Limb (tissue), 2 donors: Measurements from ENCODE around the gene ABCD1.
"Not testable (repeated sequence)": the region's sequence is repeated elsewhere in the genome, so short reads cannot be mapped to it uniquely, and the experiment has no call there.

ENCODE experiments used
- DNase-seq, 2 donors: peaks; one replicate each; pipeline ENCODE4 v3.0.0-alpha.2; 2016; ENCODE audit errors: extremely low spot score in 2 of 2

Gene ABCD1

DNA sequence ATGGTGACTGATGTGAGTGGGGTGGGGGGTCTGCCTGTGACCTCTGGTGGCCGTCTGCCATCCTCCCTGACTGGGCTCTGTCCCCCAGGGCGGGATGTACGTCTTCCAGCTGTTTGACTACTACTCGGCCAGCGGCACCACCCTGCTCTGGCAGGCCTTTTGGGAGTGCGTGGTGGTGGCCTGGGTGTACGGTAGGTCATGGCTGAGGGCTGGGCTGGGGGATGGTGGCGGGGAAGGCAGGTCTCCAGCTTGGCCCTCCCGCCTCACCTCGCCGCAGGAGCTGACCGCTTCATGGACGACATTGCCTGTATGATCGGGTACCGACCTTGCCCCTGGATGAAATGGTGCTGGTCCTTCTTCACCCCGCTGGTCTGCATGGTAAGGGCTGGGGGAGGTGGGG, 30.4 kb upstream of the ABCD1 start:
- DNase-seq = not testable (repeated sequence)

DNA sequence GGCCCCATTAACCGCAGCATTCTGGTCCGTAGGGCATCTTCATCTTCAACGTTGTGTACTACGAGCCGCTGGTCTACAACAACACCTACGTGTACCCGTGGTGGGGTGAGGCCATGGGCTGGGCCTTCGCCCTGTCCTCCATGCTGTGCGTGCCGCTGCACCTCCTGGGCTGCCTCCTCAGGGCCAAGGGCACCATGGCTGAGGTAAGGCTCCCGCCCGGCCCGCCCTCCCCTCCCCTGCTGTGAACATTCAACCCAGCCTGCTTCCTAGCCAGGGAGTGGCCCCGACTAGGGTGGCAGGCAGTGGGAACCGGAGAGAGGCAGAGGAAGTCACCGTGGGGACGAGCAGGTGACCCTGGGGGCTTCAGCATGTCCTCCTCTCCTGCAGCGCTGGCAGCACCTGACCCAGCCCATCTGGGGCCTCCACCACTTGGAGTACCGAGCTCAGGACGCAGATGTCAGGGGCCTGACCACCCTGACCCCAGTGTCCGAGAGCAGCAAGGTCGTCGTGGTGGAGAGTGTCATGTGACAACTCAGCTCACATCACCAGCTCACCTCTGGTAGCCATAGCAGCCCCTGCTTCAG, 29.9 kb upstream of the ABCD1 start:
- DNase-seq = no peak

DNA sequence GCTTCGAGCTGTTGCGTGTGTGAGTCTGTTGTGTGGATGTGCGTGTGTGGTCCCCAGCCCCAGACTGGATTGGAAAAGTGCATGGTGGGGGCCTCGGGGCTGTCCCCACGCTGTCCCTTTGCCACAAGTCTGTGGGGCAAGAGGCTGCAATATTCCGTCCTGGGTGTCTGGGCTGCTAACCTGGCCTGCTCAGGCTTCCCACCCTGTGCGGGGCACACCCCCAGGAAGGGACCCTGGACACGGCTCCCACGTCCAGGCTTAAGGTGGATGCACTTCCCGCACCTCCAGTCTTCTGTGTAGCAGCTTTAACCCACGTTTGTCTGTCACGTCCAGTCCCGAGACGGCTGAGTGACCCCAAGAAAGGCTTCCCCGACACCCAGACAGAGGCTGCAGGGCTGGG, 28.6 kb upstream of the ABCD1 start:
- no peak for DNase-seq

DNA sequence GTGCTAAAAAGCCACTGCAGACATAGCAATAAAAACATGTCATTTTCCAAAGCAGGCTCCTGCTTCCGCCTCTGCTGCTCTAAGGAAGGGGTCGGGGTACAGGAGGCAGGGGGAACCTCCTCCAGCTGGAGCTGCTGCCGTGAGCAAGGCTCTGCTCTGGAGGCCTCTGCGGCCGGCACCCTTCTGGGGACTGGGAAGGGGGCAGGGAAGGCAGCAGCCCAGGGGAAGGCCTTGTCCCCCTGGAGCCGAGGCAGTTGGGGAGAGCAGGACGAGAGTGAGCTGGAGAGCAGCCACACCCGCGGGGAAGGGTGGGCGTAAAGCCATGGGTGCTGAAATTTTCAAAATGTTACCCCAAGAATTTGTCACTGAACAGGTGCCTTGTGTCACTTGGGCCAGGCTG, 28.1 kb upstream of the ABCD1 start:
- not testable (repeated sequence) for DNase-seq

DNA sequence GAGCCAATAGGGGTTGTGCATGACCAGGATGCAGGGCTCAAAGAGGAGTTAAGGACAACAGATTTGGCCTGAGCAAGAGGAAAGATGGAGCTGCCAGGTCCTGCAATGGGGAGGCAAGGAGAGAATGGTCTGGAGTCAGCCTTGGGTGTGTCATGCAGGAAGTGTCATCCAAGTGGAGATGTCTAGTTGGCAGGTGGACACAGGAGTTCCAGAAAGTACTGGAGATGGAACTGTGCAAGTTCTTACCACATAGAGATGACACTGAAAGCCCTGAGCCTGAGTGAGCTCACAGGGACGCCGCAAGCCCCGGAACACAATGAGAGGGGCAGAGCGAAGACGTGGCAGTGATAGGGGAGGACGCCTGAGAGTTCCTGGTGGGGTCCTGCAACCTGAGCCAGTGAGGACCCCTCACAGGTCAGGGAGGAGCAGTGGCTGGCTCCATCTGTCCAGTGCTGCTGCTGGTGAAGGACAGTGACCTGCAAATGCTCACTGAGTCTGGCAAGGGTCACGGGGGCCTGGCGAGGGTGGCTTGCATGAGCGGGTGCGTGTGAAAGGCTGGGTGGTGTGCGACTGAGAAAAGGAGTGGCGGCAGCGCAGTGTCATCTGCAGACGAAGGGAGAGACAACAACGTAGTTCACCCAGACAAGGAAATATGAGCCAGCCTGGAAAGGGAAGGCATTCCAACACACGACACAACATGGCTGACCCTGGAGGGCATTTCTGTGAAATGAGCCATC, 27.5 kb upstream of the ABCD1 start:
- DNase-seq = not testable (repeated sequence)

DNA sequence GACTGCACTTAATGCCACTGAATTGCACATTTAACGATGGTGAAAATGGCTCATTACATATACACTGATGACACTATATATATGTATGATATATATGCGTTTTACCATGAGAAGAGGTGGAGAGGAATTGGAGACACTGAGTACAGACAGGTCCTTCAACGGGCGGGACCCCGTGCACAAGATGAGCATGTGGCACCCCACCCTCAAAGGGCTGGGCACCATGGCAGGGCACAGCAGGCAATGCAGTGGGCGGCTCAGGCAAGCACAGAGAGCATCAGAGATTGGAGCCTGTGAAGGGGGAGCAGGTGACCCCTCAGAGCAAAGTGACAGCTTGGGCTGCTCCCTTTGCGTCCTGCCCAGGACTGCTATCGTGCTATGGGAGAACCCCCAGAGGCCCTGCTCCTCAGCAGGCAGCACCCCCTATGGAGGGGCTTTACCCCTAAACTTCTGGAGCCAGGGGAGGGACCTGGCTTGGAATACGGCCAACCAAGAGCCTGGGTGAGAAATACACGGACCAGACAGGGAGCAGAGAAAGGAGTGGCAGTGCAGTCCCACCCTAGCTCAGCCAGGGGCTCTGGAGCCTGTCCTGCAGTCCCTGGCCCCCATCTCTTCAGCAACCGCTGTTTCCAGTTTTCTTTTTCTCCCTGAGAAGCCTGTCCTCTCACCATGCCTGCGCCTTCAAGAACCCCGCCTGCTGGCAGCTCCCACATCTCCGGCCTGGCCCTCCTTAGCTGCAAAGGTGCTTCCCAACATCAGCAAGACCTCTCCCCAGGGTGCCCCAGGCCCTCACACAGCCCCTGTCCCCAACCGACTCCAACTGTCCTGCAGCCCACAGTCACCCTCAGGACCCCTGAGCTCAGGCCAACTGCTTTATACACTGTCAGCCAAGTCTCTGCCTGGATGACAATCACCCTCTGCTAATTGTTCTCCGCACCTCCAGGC, 26.5 kb upstream of the ABCD1 start:
- no peak for DNase-seq

DNA sequence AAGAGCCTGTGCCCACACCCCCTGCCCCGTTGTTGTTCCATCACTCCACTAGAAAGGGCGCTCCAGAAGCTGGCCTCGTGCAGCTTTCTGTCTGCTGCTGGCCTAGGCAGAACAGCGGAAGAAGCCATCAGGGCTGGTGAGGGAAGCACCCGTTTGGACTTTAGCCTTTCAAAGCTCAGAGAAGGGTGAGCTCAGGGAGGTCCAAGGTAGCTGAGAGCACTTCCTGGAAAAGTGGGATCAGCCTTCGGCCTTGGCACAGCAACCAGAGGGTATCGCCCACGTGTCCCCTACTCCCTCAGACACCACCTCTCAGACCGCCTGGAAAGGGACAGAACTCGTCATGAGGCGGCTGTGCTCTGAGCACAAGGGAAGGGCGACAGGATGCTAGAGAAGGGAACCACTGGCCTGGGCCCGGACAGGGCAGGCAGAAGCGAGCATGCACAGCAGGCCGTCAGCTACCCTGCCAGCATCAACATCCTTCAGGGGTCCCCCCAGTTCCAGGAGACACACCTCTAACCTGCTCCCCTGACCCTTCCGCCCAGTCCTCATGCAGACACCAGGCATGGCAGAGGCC, 25.4 kb upstream of the ABCD1 start:
- DNase-seq = not testable (repeated sequence)

DNA sequence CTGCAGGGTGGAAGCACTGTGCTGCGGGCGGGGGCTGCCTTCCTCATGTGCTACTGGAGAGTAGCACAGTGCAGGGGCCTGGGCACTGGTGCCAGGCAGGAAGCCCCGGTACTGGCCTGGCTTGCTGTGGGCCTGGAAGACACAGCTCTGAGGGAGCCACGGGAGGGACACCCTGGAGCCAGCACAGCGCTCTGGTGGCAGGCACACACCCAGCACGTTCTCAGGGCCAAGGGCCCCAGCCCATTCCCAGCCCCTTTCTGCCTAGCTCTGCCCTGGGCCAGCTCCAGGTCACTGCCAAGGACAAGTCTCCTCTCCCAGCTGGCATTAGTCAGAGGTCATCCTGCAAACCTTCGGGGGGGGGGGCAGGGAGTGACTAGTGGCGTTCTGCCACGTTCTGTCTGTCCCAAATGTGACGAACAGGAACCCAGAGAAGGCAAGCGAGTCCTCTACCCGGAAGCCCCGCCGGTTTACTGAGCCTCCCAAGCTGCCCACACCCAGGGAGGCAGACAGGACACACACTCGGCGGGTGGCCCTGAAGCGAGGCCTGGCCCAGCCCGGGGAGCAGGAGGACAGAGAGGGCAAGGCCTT, 24.8 kb upstream of the ABCD1 start:
- DNase-seq = not testable (repeated sequence)

DNA sequence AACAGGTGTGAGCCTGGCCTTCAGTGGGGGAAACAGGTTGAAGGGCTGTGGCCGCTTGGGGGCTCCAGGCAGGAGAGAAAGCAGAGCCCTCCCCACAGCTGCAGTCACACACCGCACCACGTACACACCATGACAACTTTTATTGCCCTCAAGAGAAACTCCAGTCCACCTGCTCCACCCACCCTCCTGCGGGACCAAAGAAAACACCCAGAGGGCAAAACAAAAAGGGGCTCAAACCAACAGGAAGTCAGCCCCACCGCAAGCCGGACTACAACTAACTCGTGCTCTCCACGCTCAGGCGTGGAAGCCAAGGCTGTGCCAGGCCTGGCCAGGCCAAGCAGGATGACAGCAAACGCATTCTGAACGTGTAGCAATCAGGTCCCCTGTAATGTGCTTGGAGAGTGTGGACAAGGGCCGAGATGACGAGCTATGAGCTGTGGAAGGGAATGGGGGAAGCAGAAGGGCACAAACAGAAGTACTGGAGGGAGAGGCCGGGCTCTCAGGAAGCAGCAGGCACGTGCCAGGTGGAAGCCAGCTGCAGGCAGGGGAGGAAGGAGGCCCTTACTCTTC, 24.2 kb upstream of the ABCD1 start:
- DNase-seq = no peak

DNA sequence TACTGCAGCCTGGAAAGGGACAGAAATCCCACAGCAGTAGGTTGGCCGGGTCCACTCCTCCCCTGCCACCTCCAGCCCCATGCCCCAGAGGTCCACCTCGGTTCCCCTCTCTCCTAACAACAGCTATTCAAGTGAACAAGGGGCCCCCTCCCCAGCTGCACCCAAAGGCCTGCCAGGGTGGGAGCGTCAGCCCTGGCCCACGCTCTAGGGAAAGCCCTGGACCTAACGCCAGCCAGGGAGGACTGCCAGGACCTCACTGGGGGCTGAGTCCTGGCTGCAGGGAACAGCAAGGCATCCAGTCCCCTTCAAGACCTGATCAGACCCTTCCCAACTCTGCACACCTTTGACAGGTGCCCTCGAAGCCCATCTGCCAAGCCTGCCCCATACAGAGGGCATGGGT, 23.7 kb upstream of the ABCD1 start:
- DNase-seq = no peak

DNA sequence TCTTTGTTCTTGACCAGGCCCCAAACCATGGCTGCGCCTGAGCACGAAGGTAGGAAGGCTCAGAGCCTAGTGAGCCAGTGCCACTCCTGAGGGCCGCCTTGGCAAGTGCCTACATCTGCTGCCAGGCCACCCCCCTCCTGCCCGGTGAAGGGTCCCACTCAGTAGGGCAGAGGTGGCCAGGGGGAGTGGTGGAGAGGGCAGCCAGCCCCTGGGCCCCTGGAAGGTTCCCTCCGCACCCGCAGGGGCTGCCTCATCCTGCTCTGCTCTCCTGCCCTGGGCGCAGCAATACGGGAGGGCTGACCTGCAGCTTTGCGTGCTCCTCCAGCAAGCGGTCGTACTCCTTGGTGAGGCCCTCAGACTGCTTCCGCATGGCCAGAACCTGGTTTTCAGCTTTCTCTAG, 22.9 kb upstream of the ABCD1 start:
- DNase-seq = no peak

DNA sequence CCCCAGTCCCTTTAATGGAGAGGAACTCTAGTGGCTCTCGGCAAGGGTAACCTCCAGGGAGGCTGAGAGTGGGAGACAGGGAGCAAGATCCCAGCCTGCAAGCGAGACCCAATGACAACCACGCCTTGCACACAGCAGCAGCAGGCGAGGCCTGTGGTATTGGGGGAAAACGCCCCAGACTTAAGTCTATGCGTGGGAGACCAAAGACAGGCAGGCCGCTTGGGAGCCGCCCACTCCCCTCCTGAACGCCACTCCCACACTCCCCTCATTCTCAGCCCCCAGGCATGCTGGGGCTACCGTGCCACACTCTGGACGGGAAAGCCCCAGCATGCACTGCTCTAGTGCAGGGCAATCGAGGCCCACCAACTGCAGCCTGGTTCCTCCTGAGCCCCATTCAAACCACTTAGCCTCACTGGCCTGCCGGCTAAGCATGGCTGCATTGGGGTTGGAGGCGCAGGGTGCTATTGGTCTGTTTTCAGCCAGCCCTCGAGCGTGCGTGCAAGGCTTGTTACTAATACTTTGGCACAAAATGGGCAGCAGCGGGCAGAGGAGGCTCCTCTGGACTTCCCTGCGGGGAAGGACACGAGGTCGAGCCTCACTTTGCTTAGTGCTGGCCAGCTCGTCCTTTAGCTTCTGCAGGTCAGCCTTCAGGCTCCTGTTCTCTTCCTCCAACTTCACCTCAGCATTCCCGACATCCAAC, 22.2 kb upstream of the ABCD1 start:
- no peak for DNase-seq

DNA sequence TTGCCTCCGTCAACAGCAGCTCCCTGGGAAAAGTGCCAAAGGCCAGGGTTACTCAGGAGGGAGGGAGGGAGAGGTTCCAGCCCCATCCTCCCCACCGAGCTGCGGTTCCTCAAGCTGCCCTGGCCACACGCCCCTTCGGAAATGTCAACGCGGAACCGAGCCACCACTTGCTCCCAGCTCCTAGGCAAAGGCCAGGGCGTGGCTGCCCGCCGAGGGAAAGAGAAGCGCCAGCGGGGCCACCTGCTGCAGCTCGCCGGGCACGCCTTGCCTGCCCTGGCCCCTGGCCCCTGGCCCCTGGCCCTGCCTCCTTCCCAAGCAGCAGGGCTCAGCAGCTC, 21.7 kb upstream of the ABCD1 start:
- DNase-seq = no peak

DNA sequence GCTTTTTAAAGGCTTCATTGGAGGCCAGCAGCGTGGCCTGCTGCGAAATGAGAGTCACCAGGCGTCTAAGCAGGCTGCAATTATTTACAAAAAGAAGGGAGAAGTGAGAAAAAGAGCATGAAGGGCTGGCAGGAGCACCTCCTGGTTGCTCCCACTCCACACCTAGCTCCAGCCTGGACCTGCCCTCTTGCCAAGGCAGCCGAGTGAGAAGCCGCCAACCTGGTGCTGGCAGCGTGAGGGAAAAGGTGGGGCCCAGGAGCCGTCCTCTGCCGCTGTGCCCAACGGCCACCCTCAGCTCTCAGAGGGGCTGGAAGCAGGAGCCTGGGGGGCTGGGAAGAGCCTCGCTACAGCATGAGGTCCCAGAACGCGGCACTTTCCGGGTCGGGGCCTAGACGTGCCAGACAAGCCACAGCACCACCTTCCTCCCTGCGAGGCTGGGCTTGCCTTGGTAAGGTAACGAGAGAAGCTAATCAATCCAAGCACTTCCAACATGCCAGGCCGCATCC, 20.6 kb upstream of the ABCD1 start:
- DNase-seq = no peak

DNA sequence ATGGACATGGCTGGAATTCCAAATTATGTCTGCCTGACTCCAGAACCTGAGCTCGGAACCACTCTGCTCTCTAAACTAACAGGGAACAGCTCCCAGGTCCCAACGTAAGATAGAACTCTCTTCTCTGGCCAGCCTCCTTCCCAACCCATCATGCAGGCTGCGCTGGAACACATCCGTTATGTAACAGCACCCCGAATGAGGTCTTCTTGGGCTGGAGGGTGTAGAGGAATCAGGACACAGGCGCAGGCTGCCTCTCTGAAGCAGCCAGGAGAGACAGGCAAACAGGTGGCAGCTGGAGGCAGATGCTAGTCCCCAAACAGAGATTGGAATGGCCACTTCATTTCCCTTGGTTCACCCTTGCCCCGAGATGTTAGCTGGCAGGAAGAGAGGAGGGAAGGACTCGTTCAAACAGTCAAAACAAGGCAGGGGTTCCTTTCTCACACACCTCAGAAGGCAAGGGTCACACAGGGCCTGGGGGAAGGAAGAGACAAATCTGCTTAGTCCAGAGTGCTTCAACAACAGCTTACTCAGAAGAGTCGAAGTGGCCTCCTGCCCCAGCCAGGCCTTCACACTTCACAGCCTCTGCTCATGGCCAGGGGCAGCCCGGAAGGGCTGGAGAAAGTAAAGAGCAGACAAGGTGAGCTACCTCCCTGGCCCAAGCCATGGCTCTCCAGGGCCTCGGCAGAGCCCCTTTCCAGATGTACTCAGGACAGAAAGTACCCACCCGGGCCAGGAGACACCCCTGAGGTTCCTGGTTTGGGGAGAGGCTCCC, 19.8 kb upstream of the ABCD1 start:
- not testable (repeated sequence) for DNase-seq

DNA sequence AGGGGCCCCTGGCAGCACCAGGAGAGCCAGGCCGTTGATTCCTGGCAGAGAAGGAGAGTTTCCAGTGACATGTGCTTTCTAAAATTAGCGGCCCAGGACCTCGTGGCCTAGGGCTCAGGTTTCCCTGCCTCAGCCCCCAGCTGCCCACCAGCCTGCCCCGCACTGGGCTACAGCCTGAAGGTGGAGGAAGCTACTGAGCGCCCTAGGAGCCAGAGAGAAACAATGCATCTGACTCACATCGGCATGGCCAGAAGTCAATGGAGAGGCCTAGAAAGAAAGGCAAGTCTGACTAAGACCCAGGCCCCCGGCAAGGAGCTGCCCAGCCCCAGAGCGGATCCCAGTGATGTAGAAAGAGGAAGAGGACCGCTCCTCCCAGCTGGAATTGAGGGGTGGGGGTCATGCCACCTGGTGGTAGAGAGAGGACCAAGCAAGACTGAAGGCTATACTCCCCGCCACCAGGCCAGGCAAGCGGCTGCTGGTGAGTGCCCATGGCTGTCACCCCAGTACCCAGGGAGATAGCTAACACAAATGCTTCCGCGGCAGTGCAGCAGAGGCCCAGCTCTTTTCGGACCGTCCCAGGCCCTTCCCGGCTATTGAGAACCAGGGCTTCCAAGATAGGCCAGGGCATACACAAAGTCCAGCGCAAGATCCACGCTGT, 19.1 kb upstream of the ABCD1 start:
- DNase-seq = not testable (repeated sequence)

DNA sequence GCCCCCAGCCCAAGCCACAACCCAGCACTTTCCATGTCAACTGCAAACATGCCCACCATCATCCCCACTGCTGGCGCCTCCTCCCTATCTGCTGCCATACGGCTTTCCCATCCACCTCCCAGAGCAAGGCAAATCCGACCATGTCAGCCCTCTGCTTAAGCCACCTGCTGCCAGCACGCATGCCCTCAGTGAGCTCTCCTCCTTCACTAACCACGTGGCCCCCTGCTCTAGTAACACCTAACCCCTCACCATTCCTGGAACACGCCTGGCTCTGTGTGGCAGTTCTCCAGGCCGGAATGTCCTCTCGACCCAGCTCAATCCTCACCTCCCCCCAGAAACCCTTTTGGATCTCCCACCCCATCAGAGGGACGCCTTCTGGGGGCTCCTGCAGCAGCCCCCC, 17.9 kb upstream of the ABCD1 start:
- no peak for DNase-seq

DNA sequence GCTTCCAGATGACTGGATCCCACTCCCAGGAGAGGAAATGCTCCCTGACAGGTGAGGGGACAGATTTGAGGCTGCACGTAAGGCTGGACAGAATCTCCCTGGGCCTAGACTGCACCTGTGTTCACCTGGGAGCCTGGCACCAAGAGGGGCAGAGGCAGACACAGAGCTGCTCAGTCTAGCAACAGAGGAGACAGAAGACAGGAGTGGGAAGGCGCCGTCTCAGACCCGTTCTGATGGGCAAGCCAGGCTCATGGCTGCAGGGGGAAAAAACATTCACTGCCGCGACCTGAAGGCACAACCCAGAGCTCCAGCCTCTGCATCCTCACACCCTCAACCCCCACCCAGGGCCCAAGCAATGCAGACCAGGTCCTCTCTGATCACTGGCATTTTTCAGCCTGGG, 17.2 kb upstream of the ABCD1 start:
- DNase-seq = no peak

DNA sequence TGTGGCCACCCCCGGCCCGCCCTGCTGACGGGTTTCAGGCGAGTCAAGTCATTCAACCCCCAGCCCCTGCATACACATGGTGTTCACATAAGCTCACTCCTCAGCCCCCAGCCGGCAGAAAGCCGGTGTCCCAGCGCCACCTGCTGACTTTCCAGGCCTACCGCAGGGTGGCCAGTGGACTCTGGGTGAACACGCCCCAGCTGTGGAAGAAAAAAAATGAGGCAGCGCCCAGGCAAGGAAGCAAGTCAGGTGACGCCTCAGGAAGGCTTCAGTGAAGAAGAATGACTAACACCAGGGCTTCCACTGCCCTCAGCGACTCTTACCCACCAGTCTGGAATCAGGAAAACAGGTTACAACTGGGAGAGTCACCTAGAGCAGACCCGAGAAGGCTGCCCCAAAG, 16.2 kb upstream of the ABCD1 start:
- peak in 1 of 2 donors; percentile 78 for DNase-seq
